HepG2 (cell line): Measurements from ENCODE around the gene PPBP. TPM values are rescaled to one million over a fixed set of nuclear protein-coding genes. Genes with fewer than 3 reads are reported as not detected.

ENCODE experiments used
- ATAC-seq: fragments of 200-7000 bp; cut with Tn5 transposase; 3 replicates; pipeline ENCODE4 v1.9.1; 2020; ENCODE audit warnings: mild to moderate bottlenecking, moderate library complexity
- BruUV-seq: library from RNA; stranded (reverse); fragments of 400-500 nt; replicated peaks from 2 replicates; lab custom pipeline; 2021; lab: Mats Ljungman, UMichigan
- CTCF ChIA-PET: fragments of 300-600 bp; formaldehyde crosslinking; extraction: SDS; loops from one replicate; lab custom pipeline; 2021; ENCODE audit warnings: low total read pairs, inconsistent platforms, low intra/inter-chr PET ratio; lab: Yijun Ruan, JAX
- POLR2A ChIA-PET: fragments of 350-600 bp; sonication (Branson Sonifier 250); formaldehyde crosslinking; loops from one replicate; lab custom pipeline; 2020; ENCODE audit warnings: antibody characterized with exemption, inconsistent platforms; lab: Yijun Ruan, JAX
- DNase-seq: peaks from one replicate; pipeline ENCODE4 v3.0.0-alpha.2; 2015; ENCODE audit warnings: low spot score
- FAIRE-seq: peaks from 3 replicates; lab custom pipeline; 2011; peaks lifted over from hg19 to GRCh38; lab: Jason Lieb, UNC
- H2AFZ ChIP-seq: one replicate; pipeline ENCODE4 v1.6.1; 2011; ENCODE audit warnings: low read length, inconsistent platforms
- H3K27ac ChIP-seq: fragments of 300-600 bp; 3 replicates; pipeline ENCODE4 v1.8.0; 2011; ENCODE audit warnings: mixed run types, mild to moderate bottlenecking, mixed read lengths, low read length, inconsistent platforms; ENCODE audit not compliant: insufficient read depth; ENCODE audit errors: extremely low read length
- H3K27me3 ChIP-seq, 2 experiments: fragments of 200-600 bp in 1 of 2; 2 replicates in 1 of 2; 3 replicates in 1 of 2; pipeline versions ENCODE4 v1.6.0 to v1.8.0; 2011; ENCODE audit warnings: low read length in 2 of 2, mild to moderate bottlenecking in 2 of 2, moderate library complexity in 2 of 2, inconsistent platforms in 1 of 2; ENCODE audit not compliant: insufficient read depth in 2 of 2, control insufficient read depth in 1 of 2
- H3K36me3 ChIP-seq, 2 experiments: fragments of 200-600 bp in 1 of 2; replicated peaks in 1 of 2; 2 replicates in 1 of 2; 3 replicates in 1 of 2; pipeline versions ENCODE4 v1.5.1 to v1.8.0; 2011; ENCODE audit warnings: low read length in 2 of 2, inconsistent platforms in 1 of 2; ENCODE audit not compliant: insufficient read depth in 2 of 2, control insufficient read depth in 1 of 2
- H3K4me1 ChIP-seq: 2 replicates; pipeline ENCODE4 v1.5.1; 2012; ENCODE audit warnings: low read length, inconsistent platforms; ENCODE audit not compliant: insufficient read depth
- H3K4me2 ChIP-seq: 2 replicates; pipeline ENCODE4 v1.6.0; 2011; ENCODE audit warnings: low read depth, low read length, inconsistent platforms
- H3K4me3 ChIP-seq, 3 experiments: fragments of 200-600 bp in 1 of 3; sonication (generic), shearing (Covaris generic) in 1 of 3; replicated peaks in 1 of 3; 2 replicates each; pipeline ENCODE4 v1.5.1; 2011 to 2016; ENCODE audit warnings: low read length in 3 of 3, inconsistent platforms in 2 of 3, low read depth in 2 of 3, mild to moderate bottlenecking in 2 of 3, control low read depth in 1 of 3, mixed read lengths in 1 of 3; ENCODE audit not compliant: insufficient read depth in 1 of 3
- H3K79me2 ChIP-seq: one replicate; pipeline ENCODE4 v1.6.1; 2011; ENCODE audit warnings: low read length, inconsistent platforms; ENCODE audit not compliant: insufficient read depth
- H3K9ac ChIP-seq: 2 replicates; pipeline ENCODE4 v1.6.0; 2011; ENCODE audit warnings: mild to moderate bottlenecking, low read depth, low read length, inconsistent platforms; ENCODE audit not compliant: insufficient read depth
- H3K9me3 ChIP-seq: 2 replicates; pipeline ENCODE4 v1.5.1; 2012; ENCODE audit warnings: mild to moderate bottlenecking, low read length
- H4K20me1 ChIP-seq: 2 replicates; pipeline ENCODE4 v1.6.0; 2011; ENCODE audit warnings: inconsistent platforms, mild to moderate bottlenecking, low read length, moderate library complexity; ENCODE audit not compliant: insufficient read depth
- IKZF1 ChIP-seq: fragments of 450-650 bp; IDR thresholded peaks from 2 replicates; pipeline ENCODE4 v1.7.1; 2016
- JUN ChIP-seq: sonication (generic); formaldehyde crosslinking; IDR thresholded peaks from 2 replicates; pipeline ENCODE4 v1.4.0; 2020; ENCODE audit warnings: mild to moderate bottlenecking, missing genetic modification reagents
- KDM2A ChIP-seq: sonication (generic); formaldehyde crosslinking; IDR thresholded peaks from 2 replicates; pipeline ENCODE4 v1.4.0; 2020; ENCODE audit warnings: low read depth, missing genetic modification reagents, borderline replicate concordance
- PRDM15 ChIP-seq: sonication (generic); formaldehyde crosslinking; IDR thresholded peaks from 2 replicates; pipeline ENCODE4 v1.4.0; 2020; ENCODE audit warnings: missing genetic modification reagents
- SAFB2 ChIP-seq: sonication (generic); formaldehyde crosslinking; IDR thresholded peaks from 2 replicates; pipeline ENCODE4 v1.5.1; 2020; ENCODE audit warnings: missing genetic modification reagents, low read depth, mild to moderate bottlenecking, borderline replicate concordance
- THAP9 ChIP-seq: sonication (generic); formaldehyde crosslinking; IDR thresholded peaks from 2 replicates; pipeline ENCODE4; 2020; ENCODE audit warnings: missing genetic modification reagents, mild to moderate bottlenecking, borderline replicate concordance
- THYN1 ChIP-seq: sonication (generic); formaldehyde crosslinking; IDR thresholded peaks from 2 replicates; pipeline ENCODE4 v1.8.1; 2023; ENCODE audit warnings: low read depth, mild to moderate bottlenecking, moderate library complexity, missing genetic modification reagents, borderline replicate concordance
- UBTF ChIP-seq: sonication (generic); formaldehyde crosslinking; IDR thresholded peaks from 2 replicates; pipeline ENCODE4 v1.4.0; 2020; ENCODE audit warnings: mild to moderate bottlenecking, missing genetic modification reagents
- XRCC5 ChIP-seq: fragments of 200-400 bp; formaldehyde crosslinking; optimal IDR thresholded peaks from 2 replicates; pipeline ENCODE3; 2017; ENCODE audit warnings: mild to moderate bottlenecking, low read length
- ZBTB34 ChIP-seq: sonication (generic); formaldehyde crosslinking; IDR thresholded peaks from 2 replicates; pipeline ENCODE4 v1.8.0; 2022; ENCODE audit warnings: mild to moderate bottlenecking, missing genetic modification reagents
- ZNF224 ChIP-seq: sonication (generic); formaldehyde crosslinking; IDR thresholded peaks from 2 replicates; pipeline ENCODE4 v1.5.0; 2020; ENCODE audit warnings: mild to moderate bottlenecking, missing genetic modification reagents
- ZNF564 ChIP-seq: sonication (generic); formaldehyde crosslinking; IDR thresholded peaks from 2 replicates; pipeline ENCODE4 v1.8.1; 2023; ENCODE audit warnings: mild to moderate bottlenecking, missing genetic modification reagents
- ZNF570 ChIP-seq: sonication (generic); formaldehyde crosslinking; IDR thresholded peaks from 2 replicates; pipeline ENCODE4 v1.4.0; 2020; ENCODE audit warnings: mild to moderate bottlenecking, missing genetic modification reagents, borderline replicate concordance
- ZNF615 ChIP-seq: sonication (generic); formaldehyde crosslinking; IDR thresholded peaks from 2 replicates; pipeline ENCODE4 v1.5.0; 2020; ENCODE audit warnings: mild to moderate bottlenecking, missing genetic modification reagents, borderline replicate concordance
- ZSCAN31 ChIP-seq: sonication (generic); formaldehyde crosslinking; IDR thresholded peaks from 2 replicates; pipeline ENCODE4 v1.5.0; 2020; ENCODE audit warnings: low read depth, mild to moderate bottlenecking, missing genetic modification reagents
- WGBS: methylation state at CpG from one replicate; pipeline ENCODE4 v1.1.6; 2017; ENCODE audit warnings: low lambda C conversion rate; 5-methylcytosine and 5-hydroxymethylcytosine counted together
- in situ Hi-C: cut with HindIII; loops from 2 replicates; pipeline ENCODE4 v1.10.0; 2017; ENCODE audit warnings: low pct_unique_long_range_greater_than_20kb; ENCODE audit not compliant: extremely low pct_ligation_motif_present
- intact Hi-C: fragments of 100-400 bp; cut with micrococcal nuclease; formaldehyde crosslinking; loops from one replicate; pipeline ENCODE4 v1.10.0; 2022; ENCODE audit not compliant: unreplicated experiment
- polyA plus RNA-seq, 8 experiments: library from polyadenylated mRNA; depleted of rRNA in 3 of 8; stranded (reverse) in 7 of 8; unstranded in 1 of 8; fragments of >200 nt; fragmentation: Illumina TruSeq in 4 of 8; extraction: Trizol in 4 of 8; gene quantifications; 2 replicates each; pipeline versions ENCODE4 v1.2.1 to v1.2.3, GENCODE V29; 2011 to 2016; ENCODE audit warnings: low read depth in 4 of 8, missing spikeins in 1 of 8, mixed read lengths in 1 of 8; ENCODE audit not compliant: insufficient read depth in 1 of 8
- total RNA-seq, 5 experiments: library from RNA; depleted of rRNA; stranded (reverse); fragments of >200 nt; fragmentation: Illumina TruSeq; extraction: Trizol; gene quantifications; 2 replicates each; pipeline ENCODE4 v1.2.3, GENCODE V29; 2016; ENCODE audit warnings: low read depth in 1 of 5

Gene PPBP
- total and polyA plus RNA-seq, 2 of the 13 experiments (the other 11 are each of a cell fraction or from before 2014, with no cell fraction given), result not detected

- Histone ChIP-seq H3K27ac (no peak overlapping the region), H3K4me2 (no peak overlapping the region), H3K79me2 (no peaks in the 10 kb centered on the region), H3K9me3 (no peaks in the 10 kb centered on the region), H3K4me3 (no peak overlapping the region), H3K36me3 (no peaks in the 10 kb centered on the region), H2AFZ (no peak overlapping the region), H3K27me3 (no peaks in the 10 kb centered on the region), H4K20me1 (no peaks in the 10 kb centered on the region), H3K9ac (no peak overlapping the region), H3K4me1 (no peaks in the 10 kb centered on the region)
- intact Hi-C loops (no loop called here), in situ Hi-C loops (no loop called here)
- CTCF ChIA-PET, result no interaction called here
- FAIRE-seq (no peak), ATAC-seq (no peak), DNase-seq (no peak)
- POLR2A ChIA-PET, result no interaction called here
- 4% methylated on average over 2 of the region's 2 CpGs for WGBS
- BruUV-seq, result no TSS peak
- TF ChIP-seq THYN1 (CRISPR knock-in tag) (no peak), UBTF (CRISPR knock-in tag) (no peak), SAFB2 (CRISPR knock-in tag) (no peak), ZBTB34 (no peak), ZSCAN31 (CRISPR knock-in tag) (no peak), JUN (CRISPR knock-in tag) (no peak), THAP9 (no peak), ZNF615 (no peak), IKZF1 (no peak), KDM2A (CRISPR knock-in tag) (no peak), XRCC5 (no peak), PRDM15 (CRISPR knock-in tag) (no peak), ZNF224 (CRISPR knock-in tag) (no peak), ZNF570 (CRISPR knock-in tag) (no peak), ZNF564 (CRISPR knock-in tag) (no peak)
Observed at GRCh38 chr4:74013264-74013663, 25.3 kb upstream of the PPBP start.
